GM18502 (cell line): ENCODE data around the gene KCNK6.
A peak's percentile ranks its signal among the peaks of the same experiment; 100 is the strongest.
"Not testable (repeated sequence)": the region's sequence is repeated elsewhere in the genome, so short reads cannot be mapped to it uniquely, and the experiment has no call there.

ENCODE experiments used
- ATAC-seq: cut with Tn5 transposase; IDR thresholded peaks from one replicate; pipeline ENCODE4 v1.9.1; 2021; ENCODE audit warnings: mild to moderate bottlenecking; ENCODE audit not compliant: unreplicated experiment, poor library complexity

Gene KCNK6

GRCh38 chr19:38320969-38321339 is 1.3 kb downstream of the KCNK6 start:
- no peak for ATAC-seq

GRCh38 chr19:38321646-38322196 is 2.1 kb downstream of the KCNK6 start:
- no peak for ATAC-seq

GRCh38 chr19:38323291-38323690 is 3.6 kb downstream of the KCNK6 start:
- ATAC-seq, result no peak

- ATAC-seq, result no peak
These were observed 4.8 kb downstream of the KCNK6 start for GRCh38 chr19:38324431-38324830.

GRCh38 chr19:38326591-38326990 is 6.9 kb downstream of the KCNK6 start:
- ATAC-seq, result no peak

- no peak for ATAC-seq
These were observed 10.0 kb downstream of the KCNK6 start for GRCh38 chr19:38329651-38330050.

GRCh38 chr19:38331728-38332127 is 12.1 kb downstream of the KCNK6 start:
- no peak for ATAC-seq

GRCh38 chr19:38333245-38333644 is 13.6 kb downstream of the KCNK6 start:
- ATAC-seq, result no peak

GRCh38 chr19:38335949-38336637 is 16.4 kb downstream of the KCNK6 start:
- peak; percentile 73 for ATAC-seq

GRCh38 chr19:38336638-38337359 is 17.2 kb downstream of the KCNK6 start:
- peak; percentile 67 for ATAC-seq

- no peak for ATAC-seq
These were observed 17.7 kb downstream of the KCNK6 start for GRCh38 chr19:38337360-38337653.

GRCh38 chr19:38339011-38339410 is 19.4 kb downstream of the KCNK6 start:
- ATAC-seq, result not testable (repeated sequence)

GRCh38 chr19:38340927-38341326 is 21.3 kb downstream of the KCNK6 start:
- no peak for ATAC-seq

- no peak for ATAC-seq
These were observed 27.2 kb downstream of the KCNK6 start for GRCh38 chr19:38346837-38347236.

GRCh38 chr19:38350883-38351282 is 31.2 kb downstream of the KCNK6 start:
- ATAC-seq, result no peak

GRCh38 chr19:38351865-38352395 is 32.3 kb downstream of the KCNK6 start:
- no peak for ATAC-seq

GRCh38 chr19:38352611-38353010 is 33.0 kb downstream of the KCNK6 start:
- ATAC-seq, result no peak

- no peak for ATAC-seq
These were observed 36.4 kb downstream of the KCNK6 start for GRCh38 chr19:38355728-38356725.

- no peak for ATAC-seq
These were observed 38.4 kb downstream of the KCNK6 start for GRCh38 chr19:38358071-38358470.

- no peak for ATAC-seq
These were observed 39.8 kb downstream of the KCNK6 start for GRCh38 chr19:38359242-38360021.
